Endothelial cell (in vitro differentiated cells): ENCODE results near the gene FBXW8. TPM values are rescaled to one million over a fixed set of nuclear protein-coding genes. Genes with fewer than 3 reads are reported as not detected.

ENCODE experiments used
- DNase-seq: peaks from one replicate; pipeline ENCODE4 v3.0.0; 2021; ENCODE audit warnings: low spot score
- H3K27ac Mint-ChIP-seq: one replicate; pipeline ENCODE4 v1.8.0; 2021; ENCODE audit warnings: mixed read lengths, inconsistent platforms; ENCODE audit not compliant: unreplicated experiment
- H3K27me3 Mint-ChIP-seq: one replicate; pipeline ENCODE4 v1.8.0; 2021; ENCODE audit warnings: mild to moderate bottlenecking, moderate library complexity, mixed read lengths, inconsistent platforms; ENCODE audit not compliant: unreplicated experiment
- H3K36me3 Mint-ChIP-seq: one replicate; pipeline ENCODE4 v1.8.0; 2021; ENCODE audit warnings: mild to moderate bottlenecking, low read depth, mixed read lengths, inconsistent platforms; ENCODE audit not compliant: unreplicated experiment
- H3K4me1 Mint-ChIP-seq: one replicate; pipeline ENCODE4 v1.8.0; 2021; ENCODE audit warnings: mild to moderate bottlenecking, mixed read lengths, inconsistent platforms; ENCODE audit not compliant: unreplicated experiment
- H3K4me3 Mint-ChIP-seq: one replicate; pipeline ENCODE4 v1.8.0; 2021; ENCODE audit warnings: mild to moderate bottlenecking, mixed read lengths, inconsistent platforms; ENCODE audit not compliant: unreplicated experiment
- H3K9me3 Mint-ChIP-seq: one replicate; pipeline ENCODE4 v1.8.0; 2021; ENCODE audit warnings: mixed read lengths, inconsistent platforms; ENCODE audit not compliant: unreplicated experiment
- total RNA-seq: library from RNA; stranded (reverse); fragmentation: NEBNext Ultra II Directional; extraction: Animal tissue kit (Norgen Biotek cat#: 25700); gene quantifications from one replicate; pipeline ENCODE4 v1.2.1, GENCODE V29; 2021; ENCODE audit not compliant: unreplicated experiment
- TF ChIP-seq, protein P1 (sequence below): fragments of 200-600 bp; sonication (generic); IDR thresholded peaks from one replicate; pipeline ENCODE4 v1.5.0; 2021; ENCODE audit warnings: antibody characterized with exemption; ENCODE audit not compliant: unreplicated experiment

Gene FBXW8
- total RNA-seq, 1 donor from 2014 or later: 17.8 TPM

DNA sequence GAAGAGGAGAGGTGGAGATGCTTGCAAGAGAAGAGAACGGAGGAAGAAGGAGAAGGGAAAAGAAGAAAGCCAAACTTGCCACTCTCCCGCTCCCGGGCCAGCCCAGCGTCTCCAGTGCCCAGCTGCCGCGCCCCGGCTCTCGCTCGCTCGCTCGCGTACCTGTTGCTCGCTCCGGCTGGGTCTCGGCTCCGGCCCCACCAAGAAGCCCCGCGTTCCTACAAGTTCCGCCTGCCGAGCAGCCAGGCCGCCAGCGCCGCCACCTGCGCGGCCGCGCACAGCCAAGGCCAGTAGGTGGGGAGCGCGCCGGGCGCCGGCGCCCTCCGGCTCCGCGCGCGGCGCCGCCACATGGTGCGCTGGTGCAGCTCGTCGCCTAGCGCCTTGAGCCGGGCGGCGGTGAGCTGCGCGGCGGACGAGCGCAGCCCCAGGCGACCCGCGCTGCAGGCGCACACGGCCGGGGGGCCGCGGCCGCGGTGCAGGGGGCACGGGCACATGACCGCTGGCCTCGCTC lies 29.9 kb upstream of the FBXW8 start:
- peaks cover 9% of the 10 kb centered on the region for H3K36me3 Mint-ChIP-seq
- peaks cover 26% of the 10 kb centered on the region for H3K27me3 Mint-ChIP-seq
- DNase-seq: peak; percentile 44
- peak overlapping the region; percentile 93 for H3K4me3 Mint-ChIP-seq
- peak overlapping the region; percentile 68 for H3K27ac Mint-ChIP-seq
- H3K9me3 Mint-ChIP-seq: no peaks in the 10 kb centered on the region
- TF ChIP-seq, protein P1, sequence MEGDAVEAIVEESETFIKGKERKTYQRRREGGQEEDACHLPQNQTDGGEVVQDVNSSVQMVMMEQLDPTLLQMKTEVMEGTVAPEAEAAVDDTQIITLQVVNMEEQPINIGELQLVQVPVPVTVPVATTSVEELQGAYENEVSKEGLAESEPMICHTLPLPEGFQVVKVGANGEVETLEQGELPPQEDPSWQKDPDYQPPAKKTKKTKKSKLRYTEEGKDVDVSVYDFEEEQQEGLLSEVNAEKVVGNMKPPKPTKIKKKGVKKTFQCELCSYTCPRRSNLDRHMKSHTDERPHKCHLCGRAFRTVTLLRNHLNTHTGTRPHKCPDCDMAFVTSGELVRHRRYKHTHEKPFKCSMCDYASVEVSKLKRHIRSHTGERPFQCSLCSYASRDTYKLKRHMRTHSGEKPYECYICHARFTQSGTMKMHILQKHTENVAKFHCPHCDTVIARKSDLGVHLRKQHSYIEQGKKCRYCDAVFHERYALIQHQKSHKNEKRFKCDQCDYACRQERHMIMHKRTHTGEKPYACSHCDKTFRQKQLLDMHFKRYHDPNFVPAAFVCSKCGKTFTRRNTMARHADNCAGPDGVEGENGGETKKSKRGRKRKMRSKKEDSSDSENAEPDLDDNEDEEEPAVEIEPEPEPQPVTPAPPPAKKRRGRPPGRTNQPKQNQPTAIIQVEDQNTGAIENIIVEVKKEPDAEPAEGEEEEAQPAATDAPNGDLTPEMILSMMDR: no peak
- peaks cover 19% of the 10 kb centered on the region for H3K4me1 Mint-ChIP-seq

DNA sequence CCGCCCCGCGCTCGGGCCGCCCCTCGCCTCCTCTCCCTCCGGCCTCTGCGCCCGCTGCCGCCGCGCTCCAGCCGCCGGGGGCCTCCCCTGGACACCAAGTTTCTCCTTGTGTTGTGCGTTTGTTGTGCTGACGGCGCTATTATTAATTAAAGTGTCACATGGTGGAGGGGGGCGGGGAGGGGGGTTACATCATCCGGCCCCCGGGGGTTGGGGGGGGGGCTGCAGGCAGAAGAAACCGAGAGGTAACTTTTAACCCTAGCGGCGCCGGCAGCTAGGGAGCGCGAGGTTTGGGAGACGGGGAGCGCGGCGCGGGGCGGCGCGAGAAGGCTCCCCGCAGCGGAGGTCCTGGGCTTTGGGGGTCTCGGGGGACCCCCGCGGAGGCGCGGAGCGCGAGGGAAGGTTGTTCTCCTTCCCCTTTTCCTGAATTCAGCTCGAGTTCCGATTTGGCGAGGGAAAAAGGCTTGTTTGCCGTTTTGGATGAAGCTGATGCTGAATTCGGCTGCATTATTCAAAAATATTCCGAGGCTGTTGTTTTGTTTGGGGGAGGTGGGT lies 29.3 kb upstream of the FBXW8 start, which contains the start of gene HRK:
Gene HRK, minus strand, starts transcription at position 117 of the 552 bp plus-strand sequence. CDS start 134 bp downstream, outside the sequence.
- H3K36me3 Mint-ChIP-seq: peaks cover 9% of the 10 kb centered on the region
- H3K27ac Mint-ChIP-seq: peak within 1 kb of the TSS; percentile 68
- H3K4me3 Mint-ChIP-seq: peak within 1 kb of the TSS; percentile 93
- DNase-seq: no peak
- TF ChIP-seq, protein P1: no peak
- peaks cover 26% of the 10 kb centered on the region for H3K27me3 Mint-ChIP-seq
- peaks cover 19% of the 10 kb centered on the region for H3K4me1 Mint-ChIP-seq
- H3K9me3 Mint-ChIP-seq: no peaks in the 10 kb centered on the region

DNA sequence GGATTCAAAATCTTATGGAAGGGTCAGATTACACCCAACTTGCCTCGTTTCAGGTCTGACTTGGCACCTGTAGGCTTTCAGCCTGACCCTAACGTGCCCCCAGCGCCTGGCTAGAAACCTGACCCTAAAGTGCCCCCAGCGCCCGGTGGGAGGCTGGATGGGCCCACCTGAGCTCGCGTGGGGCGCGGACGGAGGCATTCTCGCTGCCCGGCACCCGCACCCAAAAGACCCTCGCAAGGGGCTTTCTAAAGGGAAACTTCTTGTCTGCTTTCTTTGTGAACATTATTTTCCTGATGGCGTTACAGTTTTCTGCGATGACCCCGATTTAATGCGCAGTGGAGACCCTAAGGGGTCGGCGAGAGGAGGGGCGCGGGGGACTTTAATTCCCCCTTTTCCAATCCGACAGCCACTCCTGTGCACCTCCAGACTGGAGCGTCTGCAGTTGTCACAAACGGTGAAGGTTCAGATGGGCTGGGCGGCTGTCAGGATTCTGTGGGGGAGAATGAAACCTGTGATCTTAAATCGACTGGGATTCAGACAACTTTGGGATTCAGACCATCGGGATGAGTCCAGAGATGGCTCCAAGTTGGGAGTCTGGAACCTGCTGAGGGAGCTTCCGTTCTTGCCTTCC lies 28.8 kb upstream of the FBXW8 start:
- no peaks in the 10 kb centered on the region for H3K9me3 Mint-ChIP-seq
- peak overlapping the region; percentile 51 for H3K4me3 Mint-ChIP-seq
- TF ChIP-seq, protein P1: no peak
- DNase-seq: no peak
- peaks cover 26% of the 10 kb centered on the region for H3K27me3 Mint-ChIP-seq
- no peak overlapping the region for H3K27ac Mint-ChIP-seq
- peaks cover 19% of the 10 kb centered on the region for H3K4me1 Mint-ChIP-seq
- H3K36me3 Mint-ChIP-seq: peaks cover 9% of the 10 kb centered on the region

DNA sequence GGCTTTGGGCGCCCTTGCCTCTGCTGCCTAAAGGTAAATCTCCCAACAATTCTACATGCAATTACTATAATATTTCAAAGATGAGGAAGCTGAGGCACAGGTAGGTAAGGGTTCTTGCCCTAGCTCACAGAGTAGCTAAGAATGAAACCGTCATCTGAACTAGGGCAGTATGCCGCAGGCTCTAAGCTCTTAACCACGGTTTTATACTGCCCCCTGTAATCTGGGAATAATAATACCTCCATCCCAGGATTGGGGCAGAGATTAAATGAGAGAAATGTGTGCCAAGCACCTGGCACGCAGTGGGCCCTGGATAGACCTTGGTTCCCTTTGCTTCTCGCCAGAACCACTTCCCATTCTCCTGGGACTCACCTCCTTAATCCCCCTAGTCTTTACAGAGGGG lies 28.0 kb upstream of the FBXW8 start:
- H3K4me3 Mint-ChIP-seq: no peak overlapping the region
- no peak overlapping the region for H3K27ac Mint-ChIP-seq
- peaks cover 9% of the 10 kb centered on the region for H3K36me3 Mint-ChIP-seq
- H3K9me3 Mint-ChIP-seq: no peaks in the 10 kb centered on the region
- DNase-seq: no peak
- H3K4me1 Mint-ChIP-seq: peaks cover 19% of the 10 kb centered on the region
- TF ChIP-seq, protein P1: no peak
- peaks cover 26% of the 10 kb centered on the region for H3K27me3 Mint-ChIP-seq

DNA sequence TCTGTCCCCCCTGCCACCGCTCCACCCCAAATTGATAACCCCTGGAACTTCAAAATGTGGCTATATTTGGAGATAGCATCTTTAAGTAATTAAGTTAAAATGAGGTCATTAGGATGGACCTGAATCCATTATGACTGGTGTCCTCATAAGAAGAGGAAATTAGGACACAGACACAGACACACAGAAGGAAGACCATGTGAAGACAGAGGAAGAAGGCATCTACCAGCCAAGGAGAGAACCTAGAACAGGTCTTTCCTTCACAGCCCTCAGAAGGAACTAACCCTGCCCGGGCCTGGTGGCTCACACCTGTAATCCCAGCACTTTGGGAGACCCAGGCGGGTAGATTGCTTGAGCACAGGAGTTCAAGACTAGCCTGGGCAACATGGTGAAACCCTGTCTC lies 25.9 kb upstream of the FBXW8 start:
- Mint-ChIP-seq H3K9me3 (no peaks in the 10 kb centered on the region), H3K4me3 (no peak overlapping the region), H3K36me3 (peaks cover 3% of the 10 kb centered on the region), H3K27ac (no peak overlapping the region), H3K27me3 (peaks cover 15% of the 10 kb centered on the region), H3K4me1 (peaks cover 10% of the 10 kb centered on the region)
- no peak for DNase-seq
- TF ChIP-seq, protein P1: no peak
